ENCODE results near the gene ITGB7. TPM values are rescaled to one million over a fixed set of nuclear protein-coding genes. Genes with fewer than 3 reads are reported as not detected.

The ITGB7 gene
- total and polyA plus RNA-seq, 3 donors from 2014 or later = 0.24 to 3.7 (median 1.2) TPM

- TF ChIP-seq POLR2A (IDR thresholded peaks at IDR 0.05) = no peak
- no peak for TF ChIP-seq CTCF (IDR thresholded peaks at IDR 0.05)
- Histone ChIP-seq H3K4me3 (peak overlapping the region; percentile 54 to 59), H3K27ac (peak overlapping the region; percentile 63 to 79), H3K36me3 (ENCODE audit: low read depth, missing control alignments) (no peaks in the 10 kb centered on the region), H3K4me1 (peaks cover 22% of the 10 kb centered on the region), H3K9me3 (no peaks in the 10 kb centered on the region), H3K27me3 (no peaks in the 10 kb centered on the region)
- DNase-seq = no peak
- WGBS, 2 donors = 4 to 5% methylated on average over 22 to 27 of the region's 27 CpGs
- intact Hi-C loops (cut with DNase I; ENCODE audit: low total_unique reads) = loop anchor here (5.0 to 10.0 kb wide), 2 partner anchors 33 to 55 kb away; a partner anchor contains a TSS
Observed at GRCh38 chr12:53219292-53219955, 12.4 kb upstream of the ITGB7 start.

GRCh38 chr12:53218551-53219291 is 11.7 kb upstream of the ITGB7 start:
- intact Hi-C loops (cut with DNase I; ENCODE audit: low total_unique reads) = loop anchor here (5.0 to 10.0 kb wide), 2 partner anchors 34 to 56 kb away; a partner anchor contains a TSS
- peak overlapping the region; percentile 33 to 79 for H3K27ac ChIP-seq
- no peak for TF ChIP-seq POLR2A (IDR thresholded peaks at IDR 0.05)
- no peak for TF ChIP-seq CTCF (IDR thresholded peaks at IDR 0.05)
- H3K9me3 ChIP-seq = no peaks in the 10 kb centered on the region
- DNase-seq = no peak
- no peaks in the 10 kb centered on the region for H3K27me3 ChIP-seq
- H3K4me1 ChIP-seq = peaks cover 22% of the 10 kb centered on the region
- H3K36me3 ChIP-seq (ENCODE audit: low read depth, missing control alignments) = no peaks in the 10 kb centered on the region
- WGBS, 2 donors = 20% methylated on average over 30 of the region's 30 CpGs
- H3K4me3 ChIP-seq = peak overlapping the region; percentile 54 to 59

GRCh38 chr12:53217931-53218307 is 10.9 kb upstream of the ITGB7 start:
- Histone ChIP-seq H3K4me1 (peaks cover 18% of the 10 kb centered on the region), H3K27me3 (no peaks in the 10 kb centered on the region), H3K4me3 (no peak overlapping the region), H3K9me3 (no peaks in the 10 kb centered on the region), H3K27ac (peak overlapping the region in 1 of 2 donors; percentile 79), H3K36me3 (ENCODE audit: low read depth, missing control alignments) (no peaks in the 10 kb centered on the region)
- TF ChIP-seq CTCF (IDR thresholded peaks at IDR 0.05) = no peak
- no peak for TF ChIP-seq POLR2A (IDR thresholded peaks at IDR 0.05)
- intact Hi-C loops (cut with DNase I; ENCODE audit: low total_unique reads) = loop anchor here (5.0 to 10.0 kb wide), 2 partner anchors 34 to 57 kb away; a partner anchor contains a TSS
- no peak for DNase-seq
- 72 to 82% methylated on average over 2 to 3 of the region's 3 CpGs for WGBS, 2 donors

- no peak overlapping the region for H3K4me3 ChIP-seq
- no peaks in the 10 kb centered on the region for H3K27me3 ChIP-seq
- intact Hi-C loops (cut with DNase I; ENCODE audit: low total_unique reads) = loop anchor here (5.0 to 10.0 kb wide), 2 partner anchors 35 to 58 kb away; a partner anchor contains a TSS
- peaks cover 15% of the 10 kb centered on the region for H3K4me1 ChIP-seq
- no peaks in the 10 kb centered on the region for H3K36me3 ChIP-seq (ENCODE audit: low read depth, missing control alignments)
- DNase-seq = no peak
- TF ChIP-seq CTCF (IDR thresholded peaks at IDR 0.05) (no peak), POLR2A (IDR thresholded peaks at IDR 0.05) (no peak)
- H3K27ac ChIP-seq = peak overlapping the region in 1 of 2 donors; percentile 79
- H3K9me3 ChIP-seq = no peaks in the 10 kb centered on the region
- 74 to 79% methylated on average over 17 to 19 of the region's 19 CpGs for WGBS, 2 donors
Observed at GRCh38 chr12:53217051-53217930, 10.2 kb upstream of the ITGB7 start.
